Activated B cell treated with CpG ODN at 0.5 μM for 24 hours (primary cell): Measurements from ENCODE around the gene NT5DC4. TPM values are rescaled to one million over a fixed set of nuclear protein-coding genes. Genes with fewer than 3 reads are reported as not detected.

Experiments used
- ATAC-seq: fragments of 200-7000 bp; cut with Tn5 transposase; one replicate; pipeline ENCODE4 v1.10.0; 2021; ENCODE audit warnings: low read depth, mild to moderate bottlenecking, moderate library complexity
- CTCF ChIA-PET: fragments of 350-600 bp; sonication (Branson Sonifier 250); formaldehyde crosslinking; loops from one replicate; lab custom pipeline; 2021; ENCODE audit warnings: antibody characterized with exemption; lab: Charles Lee
- POLR2A ChIA-PET: fragments of 350-600 bp; sonication (Branson Sonifier 250); formaldehyde crosslinking; loops from one replicate; lab custom pipeline; 2021; ENCODE audit warnings: antibody characterized with exemption; lab: Charles Lee
- DNase-seq: peaks from one replicate; pipeline ENCODE4 v3.0.0; 2022
- H3K27ac Mint-ChIP-seq: one replicate; pipeline ENCODE4 v1.8.0; 2020; ENCODE audit warnings: mixed read lengths
- H3K27me3 Mint-ChIP-seq: one replicate; pipeline ENCODE4 v1.8.0; 2021; ENCODE audit warnings: mixed read lengths
- H3K36me3 Mint-ChIP-seq: one replicate; pipeline ENCODE4 v1.8.0; 2021; ENCODE audit warnings: low read depth, mixed read lengths
- H3K4me1 Mint-ChIP-seq: one replicate; pipeline ENCODE4 v1.8.0; 2021; ENCODE audit warnings: mixed read lengths
- H3K4me3 Mint-ChIP-seq: one replicate; pipeline ENCODE4 v1.8.0; 2020; ENCODE audit warnings: mild to moderate bottlenecking, mixed read lengths
- H3K9me3 Mint-ChIP-seq: one replicate; pipeline ENCODE4 v1.8.0; 2020; ENCODE audit warnings: mixed read lengths
- CTCF ChIP-seq: fragments of 200-600 bp; IDR thresholded peaks from one replicate; pipeline ENCODE4 v1.8.0; 2022; ENCODE audit warnings: antibody characterized with exemption, mild to moderate bottlenecking
- intact Hi-C: fragments of 100-400 bp; cut with micrococcal nuclease; formaldehyde crosslinking; loops from one replicate; pipeline ENCODE4 v1.15.1; 2024
- total RNA-seq: library from RNA; stranded (reverse); gene quantifications from 2 replicates; pipeline ENCODE4 v1.2.3, GENCODE V29; 2022

The NT5DC4 gene
- total RNA-seq, 1 donor from 2014 or later, result 1.4 TPM

- H3K4me3 Mint-ChIP-seq, result no peak overlapping the region
Measured at GRCh38 chr2:112721819-112722522, 1.2 kb downstream of the NT5DC4 start.

GRCh38 chr2:112722816-112723546, 2.2 kb downstream of the NT5DC4 start:
- CTCF ChIA-PET, result interaction anchor here (4.9 to 9.2 kb wide), 3 partner anchors 15 to 95 kb away, joined by 43 to 316 read pairs (median 49); partner anchors contain the start of gene SLC20A1
- POLR2A ChIA-PET, result no interaction called here
- Mint-ChIP-seq H3K27ac (no peak overlapping the region), H3K27me3 (no peaks in the 10 kb centered on the region), H3K4me1 (peaks cover 23% of the 10 kb centered on the region), H3K36me3 (no peaks in the 10 kb centered on the region), H3K9me3 (no peaks in the 10 kb centered on the region), H3K4me3 (no peak overlapping the region)
- TF ChIP-seq CTCF, result no peak
- ATAC-seq, result no peak
- DNase-seq, result no peak
- intact Hi-C loops, result no loop called here

More at GRCh38 chr2:112721819-112722522, 1.2 kb downstream of the NT5DC4 start:
- no peak for ATAC-seq
- CTCF ChIA-PET, result interaction anchor here (6.7 to 9.2 kb wide), 2 partner anchors 14 to 94 kb away, joined by 49 to 316 read pairs; no protein-coding TSS in a partner anchor
- Mint-ChIP-seq H3K4me1 (peaks cover 23% of the 10 kb centered on the region), H3K27ac (no peak overlapping the region), H3K36me3 (no peaks in the 10 kb centered on the region), H3K27me3 (no peaks in the 10 kb centered on the region), H3K9me3 (peaks cover 2% of the 10 kb centered on the region)
- TF ChIP-seq CTCF, result no peak
- no peak for DNase-seq
- intact Hi-C loops, result no loop called here
- POLR2A ChIA-PET, result no interaction called here

- POLR2A ChIA-PET, result interaction anchor here (4.1 kb wide), 1 partner anchor 97 kb away, joined by 38 read pairs; no protein-coding TSS in a partner anchor
- TF ChIP-seq CTCF, result no peak
- H3K27ac Mint-ChIP-seq, result no peak overlapping the region
- no peaks in the 10 kb centered on the region for H3K36me3 Mint-ChIP-seq
- intact Hi-C loops, result no loop called here
- H3K9me3 Mint-ChIP-seq, result no peaks in the 10 kb centered on the region
- DNase-seq (no peak), ATAC-seq (no peak)
- H3K4me1 Mint-ChIP-seq, result peaks cover 23% of the 10 kb centered on the region
- H3K27me3 Mint-ChIP-seq, result no peaks in the 10 kb centered on the region
- no peak overlapping the region for H3K4me3 Mint-ChIP-seq
- CTCF ChIA-PET, result interaction anchor here (4.9 to 9.2 kb wide), 3 partner anchors 15 to 96 kb away, joined by 43 to 316 read pairs (median 49); partner anchors contain the start of gene SLC20A1
Measured at GRCh38 chr2:112723547-112723940, 2.7 kb downstream of the NT5DC4 start.

GRCh38 chr2:112723995-112724394, 3.2 kb downstream of the NT5DC4 start:
- H3K36me3 Mint-ChIP-seq, result no peaks in the 10 kb centered on the region
- no peak for TF ChIP-seq CTCF
- H3K27me3 Mint-ChIP-seq, result no peaks in the 10 kb centered on the region
- peaks cover 23% of the 10 kb centered on the region for H3K4me1 Mint-ChIP-seq
- POLR2A ChIA-PET, result interaction anchor here (2.9 to 4.1 kb wide), 2 partner anchors 78 to 98 kb away, joined by 24 to 38 read pairs; partner anchors contain the start of gene SLC20A1
- CTCF ChIA-PET, result interaction anchor here (3.9 to 9.2 kb wide), 4 partner anchors 16 to 96 kb away, joined by 43 to 316 read pairs (median 48); partner anchors contain the start of gene SLC20A1
- intact Hi-C loops, result no loop called here
- DNase-seq (no peak), ATAC-seq (no peak)
- H3K9me3 Mint-ChIP-seq, result no peaks in the 10 kb centered on the region
- no peak overlapping the region for H3K27ac Mint-ChIP-seq
- H3K4me3 Mint-ChIP-seq, result no peak overlapping the region
